Measurements from ENCODE around the gene SIGLEC7.

- TF ChIP-seq FOSL2 (IDR thresholded peaks at IDR 0.05; ENCODE audit: borderline replicate concordance, low read depth) (no peak), POLR2AphosphoS5 (IDR thresholded peaks at IDR 0.05; ENCODE audit: low read depth, low read length) (no peak), REST (IDR thresholded peaks at IDR 0.05; ENCODE audit: low read depth, low read length) (no peak), ELF1 (IDR thresholded peaks at IDR 0.05) (no peak), CTCF (IDR thresholded peaks at IDR 0.05) (no peak), GATA2 (CRISPR knock-in tag; IDR thresholded peaks at IDR 0.05) (no peak), ZBTB33 (IDR thresholded peaks at IDR 0.05; ENCODE audit: borderline replicate concordance, low read depth) (no peak), EP300 (IDR thresholded peaks at IDR 0.05; ENCODE audit: borderline replicate concordance in 1 of 2, low read depth in 1 of 2, low read length in 1 of 2) (no peak), RAD21 (IDR thresholded peaks at IDR 0.05; ENCODE audit: low read length) (no peak), MAX (IDR thresholded peaks at IDR 0.05; ENCODE audit: low read depth) (no peak)
Observed at GRCh38 chr19:51163257-51163656, 21.2 kb downstream of the SIGLEC7 start.

All from SK-N-SH (cell line).